Osteocyte (in vitro differentiated cells): ENCODE data around the gene SLC4A7. TPM values are rescaled to one million over a fixed set of nuclear protein-coding genes. Genes with fewer than 3 reads are reported as not detected.
"Not testable (repeated sequence)": the region's sequence is repeated elsewhere in the genome, so short reads cannot be mapped to it uniquely, and the experiment has no call there.

Source experiments
- DNase-seq: peaks from one replicate; pipeline ENCODE4 v3.0.0; 2021; ENCODE audit warnings: mixed read lengths; ENCODE audit not compliant: unreplicated experiment; ENCODE audit errors: extremely low spot score
- H3K27ac Mint-ChIP-seq: one replicate; pipeline ENCODE4 v1.8.0; 2021; ENCODE audit warnings: mild to moderate bottlenecking, mixed read lengths; ENCODE audit not compliant: unreplicated experiment
- H3K27me3 Mint-ChIP-seq: one replicate; pipeline ENCODE4 v1.8.0; 2021; ENCODE audit warnings: mixed read lengths; ENCODE audit not compliant: unreplicated experiment
- H3K36me3 Mint-ChIP-seq: one replicate; pipeline ENCODE4 v1.8.0; 2021; ENCODE audit warnings: mixed read lengths; ENCODE audit not compliant: unreplicated experiment
- H3K4me1 Mint-ChIP-seq: one replicate; pipeline ENCODE4 v1.8.0; 2021; ENCODE audit warnings: mixed read lengths; ENCODE audit not compliant: unreplicated experiment
- H3K4me3 Mint-ChIP-seq: one replicate; pipeline ENCODE4 v1.8.0; 2021; ENCODE audit warnings: mild to moderate bottlenecking, moderate library complexity, mixed read lengths; ENCODE audit not compliant: unreplicated experiment
- H3K9me3 Mint-ChIP-seq: one replicate; pipeline ENCODE4 v1.8.0; 2021; ENCODE audit warnings: mixed read lengths; ENCODE audit not compliant: unreplicated experiment
- CTCF ChIP-seq: fragments of 200-600 bp; sonication (generic); IDR thresholded peaks from 2 replicates; pipeline ENCODE4 v1.5.0; 2021; ENCODE audit warnings: antibody characterized with exemption, mild to moderate bottlenecking, moderate library complexity
- total RNA-seq: library from RNA; stranded (reverse); gene quantifications from 2 replicates; pipeline ENCODE4 v1.2.1, GENCODE V29; 2021

SLC4A7 gene
- total RNA-seq, 1 donor from 2014 or later = 83.7 TPM

- Mint-ChIP-seq H3K9me3 (no peaks in the 10 kb centered on the region), H3K4me3 (no peak overlapping the region), H3K36me3 (peaks cover 46% of the 10 kb centered on the region), H3K4me1 (peaks cover 17% of the 10 kb centered on the region), H3K27ac (peak overlapping the region; percentile 71), H3K27me3 (no peaks in the 10 kb centered on the region)
- TF ChIP-seq CTCF = no peak
- DNase-seq = no peak
Measured at GRCh38 chr3:27423463-27423862, 60.7 kb downstream of the SLC4A7 start.

- no peak for DNase-seq
- no peaks in the 10 kb centered on the region for H3K9me3 Mint-ChIP-seq
- H3K27ac Mint-ChIP-seq = peak overlapping the region; percentile 3
- H3K4me3 Mint-ChIP-seq = no peak overlapping the region
- H3K4me1 Mint-ChIP-seq = peaks cover 17% of the 10 kb centered on the region
- TF ChIP-seq CTCF = no peak
- H3K27me3 Mint-ChIP-seq = no peaks in the 10 kb centered on the region
- H3K36me3 Mint-ChIP-seq = peaks cover 44% of the 10 kb centered on the region
Measured at GRCh38 chr3:27422617-27423016, 61.6 kb downstream of the SLC4A7 start.

DNA sequence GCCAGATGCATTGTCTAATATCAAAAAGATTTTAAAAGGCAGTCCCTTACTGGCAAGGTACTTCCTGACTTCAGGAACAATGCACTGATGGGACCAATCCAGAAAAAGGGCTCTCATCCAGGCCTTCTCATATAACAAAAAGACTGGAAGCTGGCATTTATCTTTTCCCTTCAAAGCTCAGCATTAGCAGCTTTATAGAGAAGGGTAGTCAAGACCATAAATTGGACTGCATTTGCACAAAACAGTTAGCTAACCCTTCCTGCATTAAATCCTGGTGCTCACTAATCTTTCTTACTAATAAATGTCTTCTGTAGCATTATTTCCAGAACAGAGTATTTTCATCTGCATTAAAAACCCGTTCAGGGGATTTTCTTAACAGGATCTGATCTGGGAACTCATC lies 69.0 kb downstream of the SLC4A7 start:
- Mint-ChIP-seq H3K27me3 (no peaks in the 10 kb centered on the region), H3K27ac (no peak overlapping the region), H3K4me1 (peaks cover 5% of the 10 kb centered on the region), H3K36me3 (peaks cover 50% of the 10 kb centered on the region), H3K9me3 (no peaks in the 10 kb centered on the region), H3K4me3 (no peak overlapping the region)
- no peak for DNase-seq
- no peak for TF ChIP-seq CTCF

GRCh38 chr3:27392950-27393679 lies 91.1 kb downstream of the SLC4A7 start:
- no peak for DNase-seq
- no peak for TF ChIP-seq CTCF
- Mint-ChIP-seq H3K36me3 (peaks cover 48% of the 10 kb centered on the region), H3K27ac (peak overlapping the region; percentile 54), H3K4me1 (peaks cover 5% of the 10 kb centered on the region), H3K9me3 (no peaks in the 10 kb centered on the region), H3K4me3 (no peak overlapping the region), H3K27me3 (no peaks in the 10 kb centered on the region)

GRCh38 chr3:27392414-27392813 lies 91.8 kb downstream of the SLC4A7 start:
- not testable (repeated sequence) for H3K27me3 Mint-ChIP-seq, DNase-seq, H3K4me1 Mint-ChIP-seq, H3K4me3 Mint-ChIP-seq, H3K9me3 Mint-ChIP-seq
- Mint-ChIP-seq H3K36me3 (peaks cover 48% of the 10 kb centered on the region), H3K27ac (peak overlapping the region; percentile 42)
